ENCODE data around the gene LPP. TPM values are rescaled to one million over a fixed set of nuclear protein-coding genes. Genes with fewer than 3 reads are reported as not detected.

The LPP gene
- total RNA-seq, 4 donors from 2014 or later, result 207 to 592 (median 406) TPM

- intact Hi-C loops (cut with DNase I; ENCODE audit: low total_unique reads) (no loop called here), in situ Hi-C loops (cut with MboI; ENCODE audit: low pct_ligation_motif_present in 1 of 4, low pct_unique_long_range_greater_than_20kb in 1 of 4, low sequenced_read_pairs in 3 of 4) (no loop called here)
- H3K36me3 ChIP-seq, result no peaks in the 10 kb centered on the region
- no peak for DNase-seq
- 80 to 88% methylated on average over 3 of the region's 3 CpGs for WGBS, 2 donors (ENCODE audit: low coverage in 1 of 2)
- no peak overlapping the region for H3K27ac ChIP-seq
- H3K27me3 ChIP-seq, result no peaks in the 10 kb centered on the region
- TF ChIP-seq CTCF (IDR thresholded peaks at IDR 0.05) (no peak), POLR2A (IDR thresholded peaks at IDR 0.05) (no peak), POLR2AphosphoS5 (IDR thresholded peaks at IDR 0.05) (no peak), EP300 (IDR thresholded peaks at IDR 0.05; ENCODE audit: low read depth) (no peak)
- H3K4me3 ChIP-seq, result no peak overlapping the region
- no peaks in the 10 kb centered on the region for H3K9me3 ChIP-seq
- H3K4me1 ChIP-seq, result peaks cover 0 to 7% (median 0%) of the 10 kb centered on the region in 4 donors
These were observed 687.9 kb downstream of the LPP start for GRCh38 chr3:188841906-188842305.

GRCh38 chr3:188842639-188843038, 688.7 kb downstream of the LPP start:
- TF ChIP-seq POLR2AphosphoS5 (IDR thresholded peaks at IDR 0.05), result no peak
- no peaks in the 10 kb centered on the region for H3K36me3 ChIP-seq
- no peaks in the 10 kb centered on the region for H3K9me3 ChIP-seq
- WGBS, 2 donors (ENCODE audit: low coverage in 1 of 2), result 86 to 91% methylated on average over 1 of the region's 1 CpG
- H3K4me1 ChIP-seq, result peaks cover 0 to 7% (median 0%) of the 10 kb centered on the region in 4 donors
- in situ Hi-C loops (cut with MboI; ENCODE audit: low pct_ligation_motif_present in 1 of 4, low pct_unique_long_range_greater_than_20kb in 1 of 4, low sequenced_read_pairs in 3 of 4), result no loop called here
- H3K27me3 ChIP-seq, result no peaks in the 10 kb centered on the region
- no peak for DNase-seq
- no peak overlapping the region for H3K27ac ChIP-seq
- intact Hi-C loops (cut with DNase I; ENCODE audit: low total_unique reads), result no loop called here
- no peak overlapping the region for H3K4me3 ChIP-seq

GRCh38 chr3:188844096-188844495, 690.1 kb downstream of the LPP start:
- in situ Hi-C loops (cut with MboI; ENCODE audit: low pct_ligation_motif_present in 1 of 4, low pct_unique_long_range_greater_than_20kb in 1 of 4, low sequenced_read_pairs in 3 of 4), result no loop called here
- no peaks in the 10 kb centered on the region for H3K27me3 ChIP-seq
- no peak for DNase-seq
- intact Hi-C loops (cut with DNase I; ENCODE audit: low total_unique reads), result no loop called here
- H3K27ac ChIP-seq, result no peak overlapping the region
- peaks cover 0 to 7% (median 0%) of the 10 kb centered on the region in 4 donors for H3K4me1 ChIP-seq
- H3K9me3 ChIP-seq, result no peaks in the 10 kb centered on the region
- H3K4me3 ChIP-seq, result no peak overlapping the region
- TF ChIP-seq CTCF (IDR thresholded peaks at IDR 0.05) (no peak), POLR2AphosphoS5 (IDR thresholded peaks at IDR 0.05) (no peak), EP300 (IDR thresholded peaks at IDR 0.05; ENCODE audit: low read depth) (no peak), POLR2A (IDR thresholded peaks at IDR 0.05) (no peak)
- H3K36me3 ChIP-seq, result no peaks in the 10 kb centered on the region
- 54 to 55% methylated on average over 1 of the region's 1 CpG for WGBS, 2 donors (ENCODE audit: low coverage in 1 of 2)

GRCh38 chr3:188845514-188845913, 691.6 kb downstream of the LPP start:
- 83 to 94% methylated on average over 1 to 3 of the region's 3 CpGs for whole genome bisulfite sequencing, 2 donors (ENCODE audit: low coverage in 1 of 2)
- no peak overlapping the region for H3K27ac ChIP-seq
- no peaks in the 10 kb centered on the region for H3K27me3 ChIP-seq
- intact Hi-C loops (cut with DNase I; ENCODE audit: low total_unique reads) (no loop called here), in situ Hi-C loops (cut with MboI; ENCODE audit: low pct_ligation_motif_present in 1 of 4, low pct_unique_long_range_greater_than_20kb in 1 of 4, low sequenced_read_pairs in 3 of 4) (no loop called here)
- peaks cover 0 to 3% (median 0%) of the 10 kb centered on the region in 4 donors for H3K4me1 ChIP-seq
- no peak for DNase-seq
- no peak for TF ChIP-seq POLR2AphosphoS5 (IDR thresholded peaks at IDR 0.05)
- no peak overlapping the region for H3K4me3 ChIP-seq
- no peaks in the 10 kb centered on the region for H3K9me3 ChIP-seq
- no peaks in the 10 kb centered on the region for H3K36me3 ChIP-seq

- WGBS, 2 donors (ENCODE audit: low coverage in 1 of 2), result 93% methylated on average over 8 of the region's 8 CpGs; no CpG with 5 or more reads in 1 of the 2 donors
These were observed 695.0 kb downstream of the LPP start for GRCh38 chr3:188848947-188849346.

More at GRCh38 chr3:188848947-188849346, 695.0 kb downstream of the LPP start:
- TF ChIP-seq POLR2AphosphoS5 (IDR thresholded peaks at IDR 0.05), result no peak
- TF ChIP-seq EP300 (IDR thresholded peaks at IDR 0.05; ENCODE audit: low read depth), result no peak
- no peak for TF ChIP-seq POLR2A (IDR thresholded peaks at IDR 0.05)
- no peak for TF ChIP-seq CTCF (IDR thresholded peaks at IDR 0.05)
- no peak for DNase-seq
- no peaks in the 10 kb centered on the region for H3K27me3 ChIP-seq
- no peak overlapping the region for H3K27ac ChIP-seq
- no peaks in the 10 kb centered on the region for H3K9me3 ChIP-seq
- intact Hi-C loops (cut with DNase I; ENCODE audit: low total_unique reads) (no loop called here), in situ Hi-C loops (cut with MboI; ENCODE audit: low pct_ligation_motif_present in 1 of 4, low pct_unique_long_range_greater_than_20kb in 1 of 4, low sequenced_read_pairs in 3 of 4) (no loop called here)
- peaks cover 0 to 6% (median 4%) of the 10 kb centered on the region in 4 donors for H3K4me1 ChIP-seq
- H3K36me3 ChIP-seq, result no peaks in the 10 kb centered on the region
- no peak overlapping the region for H3K4me3 ChIP-seq
